ENCODE results near the gene TMEM117.

Gene TMEM117

DNA sequence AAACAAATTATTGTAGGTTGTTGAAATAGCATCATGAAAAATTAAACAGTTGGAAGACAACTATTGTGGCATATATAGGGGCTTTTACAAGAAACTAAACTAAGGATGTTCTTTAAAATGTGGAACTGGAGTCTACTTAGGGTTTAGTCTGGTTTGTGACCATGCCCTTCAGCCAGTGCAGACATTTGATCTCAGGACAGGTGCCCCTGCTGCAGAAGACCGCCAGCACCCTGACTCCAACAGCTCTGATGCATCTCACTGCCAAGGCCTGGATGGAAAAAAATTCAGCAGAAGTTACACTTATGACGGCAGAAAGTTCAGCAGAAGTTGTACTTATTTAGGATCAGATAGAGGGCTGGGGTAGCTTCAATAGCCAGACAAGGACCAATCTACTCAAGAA is 51.5 kb downstream of the TMEM117 start:
- no peak for DNase-seq

DNA sequence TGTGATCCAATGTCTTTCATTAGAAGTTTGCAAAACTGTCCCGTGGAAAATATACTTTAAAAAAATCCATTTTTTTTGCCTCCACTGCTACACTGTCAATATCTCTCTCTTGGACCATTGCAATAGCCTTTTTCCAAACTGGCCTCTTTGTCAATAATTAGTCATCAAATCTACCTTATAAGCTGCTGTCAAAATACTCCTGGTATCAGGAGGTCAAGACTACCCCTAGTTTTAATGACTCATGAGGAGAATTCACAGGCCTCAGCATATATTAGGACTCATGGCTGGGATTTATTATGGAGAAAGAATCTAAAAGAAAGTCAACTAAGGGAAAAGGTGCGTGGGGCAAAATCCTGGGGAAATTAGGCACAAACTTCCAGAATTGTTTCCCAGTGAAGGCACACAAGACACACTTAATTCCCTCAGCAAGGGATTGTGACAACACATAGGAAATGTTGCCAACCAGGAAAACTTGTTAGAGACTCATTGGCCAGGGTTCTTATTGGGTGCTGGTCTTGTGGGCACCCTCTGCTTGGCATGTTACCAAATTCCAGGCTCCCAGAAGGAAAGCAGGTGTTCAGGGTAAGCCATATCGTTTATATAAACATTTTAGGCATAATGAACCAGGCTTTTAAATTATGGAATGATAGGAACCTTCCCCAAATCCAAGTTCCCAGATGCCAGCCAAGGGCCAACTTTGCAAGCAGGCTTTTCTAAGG is 56.1 kb downstream of the TMEM117 start:
- DNase-seq = no peak

DNA sequence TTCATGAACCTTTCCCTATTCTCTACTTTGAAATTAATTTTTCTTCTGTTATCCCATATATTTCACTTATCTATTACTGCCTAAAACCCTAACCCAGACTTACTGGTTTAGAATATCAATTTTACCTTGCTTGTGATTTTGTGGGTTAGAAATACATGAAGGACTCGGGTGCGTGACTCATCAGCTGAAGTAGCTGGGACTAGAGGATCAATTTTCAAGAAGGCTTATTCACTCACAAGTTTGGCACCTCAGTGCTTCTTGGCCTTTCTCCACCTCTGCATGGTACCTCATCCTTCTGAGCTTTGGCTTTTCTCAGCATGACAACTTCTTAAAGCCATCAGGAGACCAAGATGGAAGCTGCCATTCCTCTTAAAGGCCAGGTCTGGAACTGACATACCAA is 57.8 kb downstream of the TMEM117 start:
- DNase-seq = no peak

DNA sequence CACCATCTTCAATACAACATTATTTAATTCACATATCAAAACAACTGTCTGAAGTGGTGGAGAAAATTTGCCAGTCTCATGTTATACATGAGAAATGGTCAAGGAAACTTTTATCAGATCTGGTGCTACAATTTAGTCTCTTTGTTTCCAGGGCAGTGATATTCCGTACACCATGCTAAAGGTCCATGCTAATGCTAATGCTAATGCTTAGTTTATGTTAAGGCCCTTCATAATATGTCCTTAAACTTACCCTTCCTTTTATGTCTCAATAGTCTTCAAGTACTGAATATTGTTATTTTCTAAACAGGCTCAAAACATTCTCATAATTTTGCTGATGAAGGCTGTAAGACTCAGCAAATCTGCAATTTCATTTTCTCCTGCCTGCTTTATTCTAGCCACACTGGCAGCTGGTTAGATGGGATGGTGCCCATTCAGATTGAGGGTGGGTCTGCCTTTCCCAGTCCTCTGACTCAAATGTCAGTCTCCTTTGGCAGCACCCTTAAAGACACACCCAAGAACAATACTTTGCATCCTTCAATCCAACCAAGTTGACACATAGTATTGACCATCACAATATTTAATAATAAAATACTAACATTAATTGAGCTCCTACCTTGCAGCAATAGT is 59.8 kb downstream of the TMEM117 start:
- no peak for DNase-seq

DNA sequence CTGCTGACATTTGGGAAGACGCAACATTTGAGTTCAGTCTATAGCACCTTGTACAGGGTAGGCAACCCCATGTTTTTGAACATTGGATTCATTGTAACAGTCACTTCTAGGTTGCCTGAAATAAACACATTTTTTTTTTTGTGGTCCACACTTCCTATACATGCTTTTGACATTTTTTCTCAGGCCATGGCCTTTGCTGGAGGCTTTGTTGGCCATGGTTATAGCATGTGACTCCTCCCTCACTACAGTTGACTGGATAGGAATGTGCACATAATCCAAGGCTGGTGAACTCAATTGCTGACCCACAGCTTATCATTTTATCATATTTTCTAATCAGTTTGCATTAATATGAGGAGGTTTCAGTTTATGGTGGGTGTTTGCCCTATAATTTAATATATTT is 60.6 kb downstream of the TMEM117 start:
- no peak for DNase-seq

DNA sequence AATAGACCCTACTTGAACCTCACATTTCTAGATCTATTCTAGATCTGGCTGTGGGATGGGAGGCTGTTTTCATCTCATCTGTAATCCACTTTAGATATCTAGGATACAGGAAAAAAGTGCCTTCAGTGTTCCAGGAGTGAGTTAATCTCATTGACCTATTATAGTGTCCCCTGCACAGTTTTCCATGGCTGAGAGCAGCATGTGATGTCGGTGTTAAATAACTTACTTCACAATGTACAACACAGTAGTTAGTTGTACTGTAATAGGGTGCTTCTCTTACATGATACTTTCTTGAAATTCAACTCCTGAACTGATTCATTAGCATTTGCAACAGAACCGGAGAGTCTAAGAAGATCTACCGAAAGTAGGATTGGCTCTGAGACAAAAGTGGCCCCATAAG is 62.6 kb downstream of the TMEM117 start:
- DNase-seq = no peak

DNA sequence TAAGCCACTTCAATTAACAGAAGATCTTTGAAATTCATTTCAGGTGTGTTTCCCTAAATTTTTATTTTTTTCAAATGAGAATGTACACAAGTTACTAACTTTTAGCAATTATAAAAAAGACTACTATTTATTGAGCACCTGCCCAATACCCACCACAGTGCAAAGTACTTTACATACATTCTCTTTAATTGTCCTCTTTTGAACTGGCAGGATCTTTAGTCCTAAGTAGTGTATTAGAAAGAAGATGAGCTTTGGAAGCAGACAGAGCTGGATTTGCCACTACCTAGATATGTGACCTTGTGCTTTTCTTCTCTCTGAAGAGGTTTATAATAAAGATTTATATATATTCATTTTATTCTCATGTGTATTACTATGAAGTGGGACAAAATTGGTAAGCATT is 63.7 kb downstream of the TMEM117 start:
- no peak for DNase-seq

DNA sequence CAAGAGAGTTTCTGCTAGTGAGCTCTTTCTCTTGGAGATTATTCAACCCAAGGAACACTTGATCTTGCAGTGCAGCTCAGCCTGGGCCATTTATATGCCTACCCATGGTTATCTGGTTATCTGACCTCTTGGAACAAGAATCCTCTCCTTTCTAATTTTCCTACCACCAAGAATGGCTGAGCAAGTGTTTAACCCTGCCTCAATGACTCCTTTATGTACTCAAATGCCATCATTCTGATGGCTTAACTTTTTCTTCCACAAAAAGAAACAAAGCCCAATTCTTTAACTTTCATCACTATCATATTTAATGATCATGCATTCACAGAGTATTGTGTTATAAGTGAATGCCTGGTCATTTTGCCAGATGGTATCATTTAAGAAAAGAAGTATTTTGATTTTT is 67.8 kb downstream of the TMEM117 start:
- no peak for DNase-seq

DNA sequence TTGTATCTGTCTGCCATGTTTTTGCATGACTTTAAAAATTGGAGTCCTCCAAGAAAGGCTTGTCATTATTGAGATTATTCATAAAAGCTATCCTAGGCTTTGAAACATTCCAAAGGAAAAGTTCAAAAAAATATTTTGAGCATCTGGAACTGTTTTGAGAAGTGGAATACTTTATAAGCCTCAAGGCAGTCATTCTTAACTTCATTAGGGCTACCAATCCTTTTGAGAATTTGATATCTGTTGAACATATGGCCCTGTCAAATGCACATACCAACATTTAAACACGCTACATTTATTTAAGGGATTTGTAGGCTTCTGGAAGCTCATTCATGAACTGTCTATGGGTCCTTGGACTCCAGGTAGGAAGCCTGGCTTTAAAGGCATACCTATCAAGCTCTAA is 77.0 kb downstream of the TMEM117 start:
- no peak for DNase-seq

DNA sequence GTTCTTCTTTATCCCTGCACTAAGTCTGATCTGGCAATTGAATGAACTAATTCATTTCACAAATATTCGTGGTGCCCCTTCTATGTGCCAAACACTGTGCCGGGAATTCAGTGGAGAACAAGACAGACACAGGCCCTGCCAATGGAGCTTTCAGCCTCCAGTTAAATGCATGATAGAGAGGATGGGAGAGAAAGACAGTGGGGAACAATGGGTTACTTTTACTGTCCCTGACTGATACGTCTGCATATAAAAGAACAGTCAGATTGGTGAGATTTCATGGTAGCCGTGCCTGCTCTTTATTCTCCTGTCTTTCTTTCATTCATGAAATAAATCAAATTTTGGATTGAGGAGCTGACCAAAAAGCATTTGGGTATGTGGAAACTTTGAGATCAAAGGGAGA is 78.5 kb downstream of the TMEM117 start:
- DNase-seq = no peak

DNA sequence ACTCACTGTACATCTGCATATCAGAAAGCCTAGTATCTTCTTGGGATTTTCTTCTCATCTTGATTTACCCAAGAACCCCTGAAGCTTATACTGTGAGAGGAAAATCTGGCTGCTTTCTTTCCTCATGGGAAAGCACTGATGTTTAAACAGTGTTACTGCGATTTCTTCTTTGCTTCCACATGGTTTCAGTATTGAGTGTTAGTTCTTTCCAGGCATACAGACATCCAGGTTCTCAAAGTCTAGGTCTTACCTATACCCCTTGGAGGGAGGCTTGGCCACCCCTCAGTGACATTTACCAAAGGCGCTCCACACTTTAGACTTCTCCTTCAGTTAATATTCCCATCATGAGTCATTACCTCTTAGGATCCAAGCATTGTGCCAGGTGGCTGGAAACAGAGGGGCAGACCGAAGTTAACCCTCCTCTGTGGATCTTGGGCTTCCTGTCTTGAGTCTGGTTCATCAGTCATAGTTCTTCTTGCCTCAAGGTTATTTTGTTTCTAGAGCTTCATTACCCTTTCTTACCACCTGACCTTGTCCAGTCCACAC is 79.1 kb downstream of the TMEM117 start:
- DNase-seq = no peak

DNA sequence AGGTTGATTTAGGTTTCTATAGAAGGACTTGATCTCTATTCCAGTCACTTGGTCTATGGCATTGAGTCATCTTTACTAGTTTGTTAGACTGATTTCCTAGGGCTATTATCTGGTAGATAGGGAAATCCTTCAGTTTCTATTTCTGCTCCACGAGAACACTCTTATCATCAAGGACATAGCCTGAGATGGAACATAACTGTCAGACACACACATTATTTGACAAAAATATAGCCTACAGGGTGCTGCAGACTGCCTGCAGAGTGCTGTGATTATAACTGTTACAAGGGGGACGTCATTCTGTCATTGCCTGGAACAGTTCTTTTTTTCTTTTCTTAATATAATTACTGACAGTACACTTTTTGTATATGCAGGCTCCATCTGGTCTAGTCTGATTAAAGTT is 82.0 kb downstream of the TMEM117 start:
- no peak for DNase-seq

DNA sequence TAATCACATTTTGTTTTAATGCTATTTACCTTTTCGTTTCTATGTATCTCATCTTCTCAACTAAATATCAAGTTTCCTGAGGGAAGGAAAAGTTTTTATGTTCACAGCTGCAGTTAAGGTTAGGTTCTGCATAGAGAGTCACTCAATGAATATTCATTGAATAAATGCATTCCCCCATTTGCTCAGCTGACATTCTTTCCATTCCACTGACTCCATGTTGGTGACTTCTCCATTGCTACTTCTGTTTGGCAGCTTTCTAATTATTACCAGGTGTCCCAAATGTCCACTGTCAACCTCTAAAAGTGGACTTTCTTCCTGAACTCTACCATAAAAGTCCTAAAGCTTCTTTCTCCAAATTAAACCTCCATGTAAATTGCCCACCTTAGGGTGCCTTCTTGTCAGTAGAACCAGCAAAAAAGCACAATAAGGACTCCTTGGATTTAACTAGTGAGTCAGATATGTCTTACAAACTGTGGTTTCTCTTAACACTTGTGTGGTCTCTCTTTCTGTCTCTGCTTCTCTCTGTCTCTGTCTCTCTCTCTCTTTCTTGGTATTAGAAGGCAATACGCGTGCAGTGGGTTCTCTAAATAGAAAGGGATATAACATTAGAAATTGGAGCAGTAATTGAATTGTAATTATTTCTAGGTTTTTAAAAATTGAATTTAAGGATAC is 85.9 kb downstream of the TMEM117 start:
- DNase-seq = no peak

DNA sequence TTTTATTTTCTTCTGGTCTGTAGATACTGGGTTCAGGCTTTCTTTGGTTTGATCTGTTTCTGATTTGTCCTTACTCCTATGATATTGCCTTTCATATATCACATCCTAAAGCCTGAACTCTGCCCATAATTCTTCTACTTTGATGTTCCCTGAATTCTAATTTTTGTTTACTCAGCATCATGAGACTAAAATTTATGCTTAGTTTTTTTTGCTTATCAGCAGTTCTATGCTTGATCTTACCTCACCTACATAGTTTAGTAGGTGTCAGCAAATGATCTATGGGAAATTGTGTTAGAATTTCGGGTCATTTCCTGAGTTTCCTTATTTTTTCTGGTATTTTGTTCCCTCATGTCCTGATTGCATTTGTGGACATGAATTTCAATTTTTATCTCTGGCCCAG is 94.2 kb downstream of the TMEM117 start:
- DNase-seq = no peak

DNA sequence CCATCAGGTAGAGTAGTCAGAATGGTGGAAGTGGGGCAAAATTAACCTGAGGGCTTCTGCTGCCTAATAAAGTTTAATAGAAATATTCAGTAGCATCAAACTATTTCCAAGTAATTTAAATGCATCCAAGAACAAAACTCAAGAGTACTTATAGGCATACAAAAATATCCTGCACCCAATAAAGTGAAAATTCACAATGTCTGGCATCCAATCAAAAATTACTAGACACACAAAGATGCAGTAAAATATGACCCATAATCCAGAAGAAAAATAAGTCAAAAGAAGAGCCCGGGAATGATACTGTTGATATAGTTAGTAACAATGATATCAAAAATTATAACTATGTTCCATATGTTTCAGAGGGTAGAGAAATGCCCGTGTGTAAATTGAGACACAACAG is 95.3 kb downstream of the TMEM117 start:
- DNase-seq = no peak

DNA sequence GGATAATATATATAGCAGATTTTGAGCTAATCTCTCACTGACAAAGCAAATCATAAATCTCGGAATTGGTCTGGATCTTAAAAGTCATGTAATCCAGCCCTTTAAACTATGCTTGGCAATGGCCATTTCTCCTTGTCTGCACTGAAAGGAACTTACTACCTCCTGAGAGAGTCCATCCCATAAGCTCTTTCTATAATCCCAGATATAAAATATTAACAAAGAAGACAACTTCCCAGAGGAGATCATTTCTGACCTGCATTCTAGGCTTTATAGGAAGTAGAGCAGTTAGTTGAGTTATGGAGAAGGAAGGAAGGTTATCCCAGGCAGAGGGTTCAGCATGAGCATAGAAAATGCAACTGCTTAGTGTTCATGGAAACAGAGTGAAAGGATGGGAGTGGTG is 99.7 kb downstream of the TMEM117 start:
- DNase-seq = no peak

DNA sequence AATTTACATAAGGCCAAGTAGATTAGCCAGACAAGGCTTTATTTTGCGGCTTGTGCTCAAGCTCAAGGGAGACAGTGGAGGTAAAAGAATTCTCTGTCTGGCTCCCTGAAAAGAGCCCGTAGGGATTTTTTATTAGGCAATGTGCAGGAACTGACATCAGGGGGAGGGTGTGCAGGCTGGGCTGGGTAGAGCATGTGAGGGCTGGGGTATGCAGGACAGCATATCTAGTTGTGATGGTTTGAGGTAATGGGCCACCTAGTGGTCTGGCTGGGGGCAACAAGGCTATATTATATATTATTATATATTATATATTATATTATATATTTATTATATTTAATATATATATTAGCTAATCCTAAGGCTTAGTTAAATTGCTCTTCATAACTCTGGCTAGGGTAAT is 102.1 kb downstream of the TMEM117 start:
- DNase-seq = no peak

DNA sequence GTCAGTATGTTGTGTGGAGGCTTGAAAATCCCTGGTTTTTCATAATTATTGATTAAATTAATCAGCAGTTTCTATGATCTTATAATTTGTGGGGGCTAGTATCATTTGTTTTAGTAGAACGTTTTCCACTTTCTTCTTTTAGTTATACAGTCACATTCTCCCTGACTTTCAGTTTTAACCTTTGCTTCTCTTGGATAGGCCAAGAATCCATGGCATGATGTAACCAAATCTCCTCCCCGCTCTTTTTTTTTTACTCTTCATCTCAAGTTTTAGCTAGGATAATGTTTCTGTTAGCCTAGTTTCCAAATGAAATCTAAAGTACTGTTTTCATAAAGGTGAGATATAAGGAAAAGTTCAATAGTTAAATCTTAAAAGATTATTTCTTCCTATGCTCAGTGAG is 106.5 kb downstream of the TMEM117 start:
- no peak for DNase-seq

DNA sequence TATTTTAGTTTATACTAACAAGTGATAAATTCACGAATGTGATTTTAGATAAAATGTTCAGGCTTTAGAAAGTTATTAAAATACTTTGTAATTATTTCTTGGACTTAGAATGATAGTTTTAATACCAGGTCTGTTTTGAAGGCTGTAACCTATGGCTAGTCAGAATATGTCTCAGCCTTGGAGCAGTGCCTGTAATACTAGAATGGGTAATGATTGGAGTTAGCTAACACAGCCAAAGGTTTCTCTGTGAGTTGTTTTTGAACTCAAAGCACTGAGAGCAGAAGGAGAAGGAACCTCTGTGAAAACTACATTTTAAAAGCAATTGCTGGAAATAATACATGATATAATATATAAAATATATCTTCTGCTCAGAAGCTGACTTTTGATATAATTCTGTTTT is 110.1 kb downstream of the TMEM117 start:
- DNase-seq = no peak

DNA sequence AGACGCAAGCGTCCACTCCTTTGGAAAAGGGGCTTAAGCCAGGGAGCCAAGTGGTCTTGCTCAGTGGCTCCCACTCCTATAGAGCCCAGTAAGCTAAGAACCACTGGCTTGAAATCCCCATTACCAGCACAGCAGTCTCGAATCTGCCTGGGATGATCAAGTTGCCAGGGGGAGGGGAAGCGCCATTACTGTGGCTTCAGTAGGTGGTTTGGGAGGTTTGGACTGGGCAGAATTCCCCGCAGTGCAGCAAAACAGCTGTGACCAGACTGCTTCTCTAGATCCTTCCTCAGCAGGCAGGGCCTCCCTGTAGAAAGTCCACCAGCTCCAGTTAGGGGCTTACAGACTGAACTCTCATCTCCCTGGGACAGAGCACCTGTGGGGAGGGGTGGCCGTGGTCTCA is 115.4 kb downstream of the TMEM117 start:
- DNase-seq = no peak

DNA sequence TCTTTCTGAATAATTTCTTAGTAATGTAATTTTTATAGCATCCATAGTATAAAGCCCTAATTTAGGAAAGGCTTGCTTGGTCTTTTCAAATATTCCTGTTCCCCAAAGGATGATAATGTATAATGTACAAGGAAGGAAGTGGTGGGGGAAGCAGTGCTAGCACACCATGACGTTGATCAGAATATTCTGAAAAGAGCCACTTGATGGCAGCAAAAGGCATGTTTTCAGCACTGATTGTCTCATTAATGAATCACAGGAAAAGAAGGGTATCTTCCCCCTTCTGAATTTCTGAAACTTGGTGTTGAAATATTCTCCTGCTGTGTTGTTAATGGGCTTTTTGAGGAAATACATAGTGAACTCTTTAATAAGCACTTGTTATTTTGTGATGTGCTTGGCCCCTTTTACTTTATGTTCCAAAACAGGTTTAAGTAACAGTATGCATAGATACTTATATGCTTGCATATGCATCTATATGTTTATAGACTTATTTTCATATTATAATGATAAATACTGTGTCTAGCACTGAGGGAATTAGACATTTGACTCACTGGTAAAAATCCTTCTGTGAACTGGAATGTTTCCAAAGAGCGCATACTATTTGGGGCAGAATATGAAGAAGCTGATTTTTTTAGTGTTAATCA is 122.0 kb downstream of the TMEM117 start:
- DNase-seq = no peak

DNA sequence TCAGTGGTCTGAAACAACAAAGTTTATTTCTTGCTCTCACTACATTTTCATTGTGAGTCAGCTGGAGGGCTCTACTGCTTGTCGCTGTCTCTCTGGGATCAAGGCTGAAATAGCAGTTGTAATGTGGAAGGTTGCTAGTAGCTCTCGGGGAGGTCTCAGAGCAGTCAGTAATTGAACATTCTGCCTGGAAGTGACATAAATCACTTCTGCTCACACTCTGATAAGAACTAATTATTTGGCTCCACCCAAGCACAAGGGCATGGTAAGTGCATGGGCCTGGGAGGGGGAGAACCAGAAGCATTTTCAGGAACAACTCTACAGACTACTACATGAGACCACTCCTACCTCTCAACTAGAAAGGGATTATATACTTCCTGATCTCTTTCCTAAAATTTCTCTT is 128.2 kb downstream of the TMEM117 start:
- no peak for DNase-seq

DNA sequence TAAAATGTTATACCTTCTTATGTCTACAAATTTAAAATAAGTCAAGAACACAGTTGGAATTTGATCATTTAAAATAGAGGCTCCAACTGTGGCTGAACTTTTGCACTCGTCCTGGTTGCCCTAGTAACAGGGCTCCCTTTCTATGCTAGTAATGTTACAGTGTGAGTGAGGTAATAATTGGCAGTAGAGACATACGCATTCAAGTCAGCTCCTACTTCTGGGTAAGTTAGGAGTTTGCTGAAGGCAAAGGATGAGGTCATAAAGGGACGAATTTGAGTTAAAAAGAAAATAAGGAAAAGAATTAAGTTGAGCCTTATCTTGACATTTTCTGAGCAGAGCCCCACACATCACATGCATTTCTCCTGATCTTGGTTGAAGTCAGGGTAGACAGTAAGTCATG is 129.1 kb downstream of the TMEM117 start:
- DNase-seq = no peak

DNA sequence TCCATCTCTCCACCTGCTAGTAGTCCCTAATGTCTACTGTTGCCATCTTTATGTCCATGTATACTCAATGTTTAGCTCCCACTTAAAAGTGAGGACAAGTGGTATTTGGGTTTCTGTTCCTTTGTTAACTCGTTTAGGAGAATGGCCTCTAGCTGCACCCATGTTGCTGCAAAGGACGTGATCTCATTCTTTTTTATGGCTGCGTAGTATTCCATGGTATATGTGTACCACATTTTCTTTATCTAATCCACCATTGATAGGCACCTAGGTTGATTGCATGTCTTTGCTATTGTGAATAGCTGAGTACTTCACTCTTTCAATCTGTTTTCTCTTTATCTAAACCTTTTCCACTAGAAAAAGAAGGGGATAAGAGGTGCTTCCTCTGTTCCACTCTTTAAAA is 130.0 kb downstream of the TMEM117 start:
- no peak for DNase-seq
